Activated naive CD4-positive, alpha-beta T cell treated with Interleukin-2 at 50 U/mL for 16 hours (primary cell): ENCODE results near the gene SNTB2.
A peak's percentile ranks its signal among the peaks of the same experiment; 100 is the strongest.

ENCODE experiments used
- DNase-seq: peaks from one replicate; pipeline ENCODE4 v3.0.0-alpha.2; 2020

Gene SNTB2

DNA sequence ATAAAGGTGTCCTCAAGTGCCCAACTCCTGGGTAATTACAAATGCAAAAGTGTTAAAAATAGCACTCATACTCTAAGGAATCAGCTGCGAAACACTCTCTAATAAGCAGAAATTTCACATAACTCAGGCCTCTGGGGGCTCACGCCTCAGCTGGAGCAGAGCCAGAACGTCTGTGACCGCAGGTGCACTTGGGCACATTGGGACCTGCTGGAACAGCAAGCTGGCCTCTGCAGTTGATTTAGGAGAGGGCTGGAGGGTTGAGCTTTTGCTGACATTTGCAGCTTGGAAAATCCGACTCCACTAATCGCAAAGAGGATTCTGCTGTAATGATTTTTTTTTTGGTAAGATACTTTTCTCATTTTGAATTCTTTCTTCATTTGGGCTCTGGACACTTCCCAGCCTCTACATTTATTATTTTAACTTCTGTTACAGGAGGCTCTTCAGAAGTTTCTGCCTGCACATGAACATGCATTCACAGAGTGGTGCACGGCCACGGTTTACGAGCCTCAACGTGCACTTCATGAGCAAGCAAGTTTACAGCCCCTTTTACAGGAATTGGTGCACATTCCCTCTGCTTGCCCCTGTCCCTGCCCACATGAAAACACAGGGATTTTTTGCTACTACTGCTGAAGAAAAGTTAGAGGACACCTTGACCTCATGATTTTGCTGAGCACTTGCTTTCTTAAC, 4.1 kb upstream of the SNTB2 start:
- no peak for DNase-seq

DNA sequence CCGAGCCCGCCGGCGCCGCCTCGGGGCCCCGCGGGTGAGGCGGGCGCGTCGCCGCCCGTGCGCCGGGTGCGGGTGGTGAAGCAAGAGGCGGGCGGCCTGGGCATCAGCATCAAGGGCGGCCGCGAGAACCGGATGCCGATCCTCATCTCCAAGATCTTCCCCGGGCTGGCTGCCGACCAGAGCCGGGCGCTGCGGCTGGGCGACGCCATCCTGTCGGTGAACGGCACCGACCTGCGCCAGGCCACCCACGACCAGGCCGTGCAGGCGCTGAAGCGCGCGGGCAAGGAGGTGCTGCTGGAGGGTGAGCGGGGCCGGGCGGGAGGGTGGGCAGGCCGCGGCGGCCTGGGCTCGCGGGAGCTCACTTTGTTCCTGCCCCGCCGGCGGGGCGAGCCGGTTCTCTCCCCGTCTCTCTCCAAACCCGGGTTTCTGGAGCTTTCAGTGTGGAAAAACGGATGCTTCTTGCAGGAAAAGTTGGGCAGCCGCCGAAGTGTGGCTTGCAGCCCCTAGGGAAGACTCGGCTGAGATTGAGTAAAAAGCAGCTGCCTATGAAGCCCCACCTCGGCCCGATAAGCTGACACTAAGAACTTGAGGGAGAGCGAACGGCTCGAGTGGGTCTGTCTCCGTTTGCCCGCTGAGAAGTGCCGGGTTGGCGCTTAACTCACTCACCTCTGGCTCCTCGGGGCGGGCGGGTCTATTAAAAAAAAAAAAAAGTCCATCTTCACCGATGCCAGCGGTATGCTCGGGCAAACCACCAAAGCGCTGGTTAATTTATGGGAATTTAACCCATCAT, 677 bp downstream of the SNTB2 start:
- peak; percentile 54 for DNase-seq

DNA sequence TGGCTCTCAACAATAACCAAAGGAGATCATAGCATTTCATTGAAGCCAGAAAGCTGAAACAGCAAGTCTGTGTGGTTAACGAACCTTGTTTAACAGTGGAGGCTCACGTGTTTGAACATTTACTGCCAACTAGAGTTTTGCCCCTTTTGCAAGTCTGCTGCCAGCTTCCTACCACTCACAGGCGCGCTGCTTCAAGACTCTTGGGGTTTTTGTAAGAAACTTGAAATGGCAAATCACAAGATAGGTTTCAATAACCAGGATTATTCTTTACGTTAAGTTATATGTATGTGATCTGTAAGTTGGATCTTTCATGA, 1.2 kb downstream of the SNTB2 start:
- DNase-seq: no peak

DNA sequence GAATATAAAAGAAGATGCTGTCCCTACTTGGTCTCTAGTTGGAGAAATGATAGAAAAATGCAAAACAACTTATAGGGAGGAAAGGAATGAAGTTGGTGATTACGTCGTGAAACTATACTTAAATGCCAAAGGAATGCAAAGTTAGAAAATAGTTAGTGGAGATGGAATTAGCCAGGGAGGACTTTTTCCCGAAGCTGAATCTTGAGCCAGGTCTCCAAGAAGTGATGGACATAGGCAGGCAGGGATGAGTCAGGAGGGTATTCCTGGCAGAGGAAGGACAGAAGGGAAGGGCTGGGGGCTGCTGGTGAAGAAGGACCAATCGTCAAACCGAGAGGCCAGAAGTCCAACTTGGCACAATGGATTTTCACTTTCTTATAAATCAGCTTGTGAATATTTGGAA, 1.8 kb downstream of the SNTB2 start:
- no peak for DNase-seq

DNA sequence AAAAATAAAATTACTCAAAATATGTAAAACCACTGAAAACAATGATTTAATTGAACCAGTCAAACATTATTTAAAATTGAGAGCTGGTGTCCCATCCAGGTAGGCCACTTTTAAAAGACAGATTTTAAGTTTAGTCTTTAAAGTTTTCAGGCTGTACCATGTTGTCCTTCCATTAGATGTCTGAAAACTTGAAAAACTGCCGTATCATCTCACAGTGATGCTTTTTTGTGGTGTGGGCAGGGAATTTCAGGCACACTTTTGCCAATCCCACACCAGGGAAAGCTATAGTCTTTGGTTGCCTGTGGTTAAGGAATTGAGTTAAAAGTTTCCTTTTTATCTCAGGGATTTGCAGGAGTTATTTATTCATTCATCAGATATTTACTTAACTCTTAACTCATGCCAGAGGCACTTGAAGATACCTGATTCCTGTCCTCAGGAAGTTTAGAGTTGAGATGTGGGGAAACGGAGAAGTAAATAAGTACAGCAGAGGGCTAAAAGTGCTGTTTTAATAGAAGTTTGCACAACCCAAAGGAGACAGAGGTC, 3.2 kb downstream of the SNTB2 start:
- DNase-seq: no peak

DNA sequence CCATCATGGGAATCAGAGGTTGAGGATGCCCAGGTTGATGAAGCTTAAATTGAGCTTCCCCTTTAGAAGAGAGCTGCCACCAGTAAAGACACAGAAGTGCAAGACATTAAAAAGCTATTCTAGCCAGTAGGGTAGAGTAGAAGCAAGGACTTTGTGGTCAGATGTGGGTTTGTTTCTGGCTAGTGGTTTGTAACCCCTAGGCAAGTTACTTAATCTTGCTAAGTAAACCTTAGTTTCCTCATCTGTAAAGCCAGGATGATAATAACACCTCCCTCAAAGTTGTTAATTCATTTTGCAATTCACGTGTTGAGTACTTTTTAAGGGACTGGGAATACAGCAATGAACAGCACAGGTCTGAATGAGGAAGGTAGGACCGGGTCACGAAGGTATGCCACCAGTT, 3.6 kb downstream of the SNTB2 start:
- DNase-seq: no peak

DNA sequence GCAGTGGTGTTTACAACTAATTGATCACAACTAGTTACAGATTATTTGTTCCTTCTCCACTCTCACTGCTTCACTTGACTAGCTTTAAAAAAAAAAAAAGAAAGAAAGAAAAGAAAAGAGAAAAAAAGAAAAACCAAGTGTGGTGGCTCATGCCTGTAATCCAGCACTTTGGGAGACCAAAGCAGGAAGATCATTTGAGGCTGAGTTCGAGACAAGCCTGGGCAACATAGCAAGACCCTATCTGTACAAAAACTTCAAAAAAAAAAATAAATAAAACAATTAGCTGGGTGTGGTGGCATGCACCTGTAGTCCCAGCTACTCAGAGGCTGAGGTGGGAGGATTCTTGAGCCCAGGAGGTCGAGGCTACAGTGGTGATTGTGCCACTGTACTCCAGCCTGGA, 4.2 kb downstream of the SNTB2 start:
- DNase-seq: no peak

DNA sequence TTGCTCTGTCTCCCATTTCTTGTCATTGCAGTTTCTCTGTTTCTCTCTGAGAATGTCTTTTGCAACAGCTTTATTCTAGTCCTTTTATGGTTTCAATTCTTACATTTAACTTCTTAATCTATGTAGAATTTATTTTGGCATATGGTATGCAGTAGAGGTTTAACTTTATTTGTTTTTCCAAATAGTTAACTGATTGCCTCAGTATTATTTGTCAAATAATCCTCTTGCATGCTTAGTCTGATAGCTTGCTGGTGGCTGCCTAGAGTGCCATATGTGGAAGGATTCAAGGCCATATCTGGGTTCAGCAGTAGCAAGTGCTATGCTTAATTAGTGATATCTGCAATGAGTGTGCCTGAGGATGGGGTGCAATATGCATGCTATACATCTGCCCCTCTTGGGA, 6.9 kb downstream of the SNTB2 start:
- DNase-seq: no peak

DNA sequence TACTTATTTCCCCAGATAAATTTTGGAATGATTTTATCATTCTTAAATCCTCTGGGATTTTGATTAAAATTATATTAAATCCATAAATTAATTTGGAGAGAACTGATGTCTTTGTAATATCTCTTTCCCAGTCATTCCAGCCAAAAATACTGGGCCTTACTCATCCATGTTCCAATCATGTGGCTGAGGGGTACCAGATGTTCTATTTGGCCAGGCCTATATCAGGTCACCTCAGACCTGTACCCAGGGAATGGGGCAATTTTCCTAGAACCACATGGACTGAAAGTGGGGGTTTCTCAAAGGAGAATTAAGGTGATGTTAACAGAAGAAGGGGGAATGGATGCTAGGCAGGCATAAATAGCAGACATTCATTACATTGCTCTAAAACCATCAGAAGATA, 7.5 kb downstream of the SNTB2 start:
- no peak for DNase-seq

DNA sequence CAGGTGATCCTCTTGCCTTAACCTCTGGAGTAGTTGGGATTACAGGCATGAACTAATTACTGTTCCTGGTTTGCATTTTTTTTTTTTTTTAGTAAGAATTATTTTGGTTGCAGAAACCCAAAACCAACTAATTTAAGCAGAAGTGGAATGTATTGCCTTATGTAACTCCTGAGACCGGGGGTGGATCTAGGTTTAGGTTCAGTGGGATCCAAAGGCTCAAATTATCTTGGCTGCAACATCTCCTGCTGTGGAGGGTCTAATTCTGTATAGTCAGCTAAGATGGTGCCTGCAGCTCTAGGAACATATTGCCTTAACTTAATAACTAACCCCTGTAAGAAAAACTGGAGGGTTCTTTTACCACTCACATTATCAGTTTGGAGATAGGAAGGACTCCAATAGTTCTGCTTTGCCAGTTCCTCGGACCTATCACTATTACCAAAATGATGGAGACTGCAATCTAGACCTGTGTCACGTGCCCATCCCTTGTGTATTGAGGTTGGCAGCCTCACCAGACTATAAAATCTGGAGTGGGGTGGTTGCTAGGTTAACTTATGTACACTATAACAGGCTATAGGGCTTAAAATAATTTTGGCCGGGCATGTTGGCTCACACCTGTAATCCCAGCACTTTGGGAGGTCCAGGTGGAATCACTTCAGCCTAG, 8.5 kb downstream of the SNTB2 start:
- DNase-seq: no peak

DNA sequence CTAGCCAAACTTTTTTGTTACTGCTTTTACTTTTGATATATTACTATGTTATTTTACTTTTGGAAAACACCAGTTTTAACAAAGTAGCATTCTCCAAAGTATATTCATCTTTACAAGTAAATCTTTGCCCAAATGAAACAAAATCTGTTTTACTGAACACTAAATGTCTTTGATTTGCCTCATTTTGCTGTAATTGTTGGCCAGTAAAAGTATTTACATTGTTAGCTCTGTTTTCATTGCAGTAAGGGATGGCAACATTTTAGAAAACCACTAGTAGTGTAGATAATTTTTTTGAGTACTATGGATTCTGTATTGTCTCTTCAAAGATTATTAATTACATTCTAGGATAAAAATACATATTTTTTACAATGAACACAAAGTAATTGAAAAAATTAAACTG, 10.6 kb downstream of the SNTB2 start:
- DNase-seq: no peak

DNA sequence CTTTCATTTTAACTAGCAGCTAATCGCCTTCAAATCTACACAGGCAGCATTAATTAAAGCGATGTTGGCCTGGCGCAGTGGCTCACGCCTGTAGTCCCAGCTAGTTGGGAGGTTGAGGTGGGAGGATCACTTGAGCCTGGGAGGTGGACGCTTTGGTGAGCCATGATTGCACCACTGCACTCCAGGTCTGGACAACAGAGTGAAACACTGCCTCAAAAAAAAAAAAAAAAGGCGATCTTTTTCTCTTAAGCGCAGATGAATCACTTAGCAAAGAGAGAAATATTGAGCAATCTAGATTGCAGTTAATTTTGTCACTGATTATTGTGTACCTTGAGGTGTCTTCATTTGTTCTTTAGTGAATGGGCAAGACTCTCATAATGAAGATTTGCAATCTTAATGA, 12.4 kb downstream of the SNTB2 start:
- DNase-seq: no peak

DNA sequence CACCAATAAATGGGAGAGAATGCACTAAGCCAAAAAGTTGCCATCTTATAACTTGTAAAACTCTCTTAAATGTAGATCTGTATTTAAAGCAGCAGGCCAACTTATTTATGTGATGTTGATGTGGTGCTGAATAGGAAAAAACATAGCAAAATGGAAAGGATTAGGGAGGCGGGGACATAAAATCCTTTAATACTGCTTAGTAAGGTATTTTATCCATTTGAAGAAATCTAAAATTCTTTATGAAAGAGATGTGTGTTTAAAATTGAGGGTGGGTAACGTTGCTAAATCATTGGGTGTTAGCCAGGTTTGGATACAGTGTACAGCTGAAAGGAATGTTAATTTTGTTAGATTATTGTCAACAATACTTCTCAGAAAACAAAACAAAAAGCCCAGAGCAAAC, 14.3 kb downstream of the SNTB2 start:
- no peak for DNase-seq

DNA sequence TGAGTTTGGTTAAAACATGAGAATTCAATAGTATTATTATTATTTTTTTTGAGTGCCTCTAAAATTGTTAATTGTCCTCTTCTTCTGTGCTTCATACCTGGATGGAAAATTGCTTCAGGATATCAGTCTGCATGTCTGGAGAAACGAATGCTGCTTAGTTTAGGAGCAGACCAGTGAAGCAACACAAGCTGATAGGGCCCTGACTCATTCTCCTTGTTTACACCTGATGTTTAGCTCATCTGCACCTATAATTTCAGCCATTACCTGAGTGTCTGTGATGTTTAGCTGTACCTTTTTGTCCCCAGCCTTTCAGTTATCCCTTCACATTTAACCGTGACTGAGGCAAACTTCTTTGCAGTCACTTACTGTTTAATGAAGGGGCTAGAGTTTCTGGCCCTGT, 14.8 kb downstream of the SNTB2 start:
- DNase-seq: no peak

DNA sequence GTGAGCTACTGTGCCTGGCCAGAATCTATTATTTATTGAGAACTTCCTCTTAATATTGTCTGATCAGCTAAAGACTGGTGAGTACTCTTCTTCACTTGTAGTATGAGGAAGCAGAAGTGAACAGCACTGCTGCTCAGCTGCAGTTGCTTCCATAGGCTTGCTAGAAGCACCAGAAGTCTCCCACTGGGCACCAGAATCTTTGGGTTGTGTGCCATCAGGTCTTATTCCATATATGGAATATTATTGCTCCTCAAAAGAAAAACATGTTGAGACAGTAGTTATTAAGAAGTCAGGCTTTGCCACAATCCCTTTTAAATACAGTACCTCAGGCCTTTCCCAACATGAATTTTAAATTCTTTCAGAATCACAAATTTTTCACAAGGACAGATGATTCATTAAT, 17.2 kb downstream of the SNTB2 start:
- no peak for DNase-seq

DNA sequence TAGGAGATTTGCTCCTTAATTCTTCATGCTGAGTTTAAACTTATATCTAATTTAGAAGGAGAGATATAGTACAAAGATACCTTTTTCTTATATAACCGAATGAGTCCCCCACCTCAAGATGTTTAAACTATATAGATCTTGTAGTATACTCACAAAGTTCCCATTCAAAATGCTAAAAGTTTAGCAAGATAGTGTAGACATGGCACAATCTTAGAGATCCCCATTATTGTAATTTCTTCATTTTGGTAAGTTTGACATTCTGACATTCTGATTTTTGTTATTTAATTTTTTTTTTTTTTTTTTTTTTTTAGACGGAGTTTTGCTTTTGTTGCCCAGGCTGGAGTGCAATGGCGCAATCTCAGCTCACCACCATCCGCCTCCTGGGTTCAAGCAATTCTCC, 22.8 kb downstream of the SNTB2 start:
- DNase-seq: no peak

DNA sequence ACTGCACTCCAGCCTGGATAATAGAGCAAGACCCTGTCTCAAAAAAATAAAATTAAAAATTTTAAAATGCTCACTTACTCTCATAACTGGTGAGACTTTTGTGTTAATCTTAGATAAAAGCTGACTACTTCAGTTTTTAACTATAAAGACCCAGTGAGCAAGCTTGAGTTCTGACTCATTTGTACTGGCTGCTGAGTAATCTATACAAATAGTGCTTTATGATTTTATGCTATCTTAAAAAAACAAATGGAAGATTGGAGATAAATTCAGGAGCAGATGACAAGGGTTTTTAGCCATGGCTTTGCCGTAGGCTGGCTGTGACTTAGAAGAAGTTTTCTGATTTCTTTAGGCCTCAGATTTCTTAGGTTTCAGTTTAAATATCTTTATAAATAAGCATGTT, 30.5 kb downstream of the SNTB2 start:
- DNase-seq: no peak

DNA sequence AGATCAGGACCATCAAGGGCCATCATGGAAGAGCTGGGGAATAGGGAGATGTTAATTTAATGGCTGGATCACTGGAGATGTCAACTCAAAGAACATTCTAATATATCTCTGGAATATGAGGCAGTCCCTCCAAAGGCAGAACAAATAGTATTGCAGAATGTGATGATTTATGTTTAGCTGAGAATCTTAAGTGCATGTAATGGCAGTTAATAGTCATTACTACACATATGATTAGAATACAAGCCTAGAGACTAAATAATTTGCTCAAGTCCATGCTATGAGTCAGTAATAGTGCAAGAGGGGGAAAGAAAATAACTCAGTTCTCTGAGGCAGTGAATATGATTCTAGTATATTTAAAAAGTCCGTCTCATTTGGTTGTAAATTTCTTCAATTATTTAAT, 32.3 kb downstream of the SNTB2 start:
- no peak for DNase-seq

DNA sequence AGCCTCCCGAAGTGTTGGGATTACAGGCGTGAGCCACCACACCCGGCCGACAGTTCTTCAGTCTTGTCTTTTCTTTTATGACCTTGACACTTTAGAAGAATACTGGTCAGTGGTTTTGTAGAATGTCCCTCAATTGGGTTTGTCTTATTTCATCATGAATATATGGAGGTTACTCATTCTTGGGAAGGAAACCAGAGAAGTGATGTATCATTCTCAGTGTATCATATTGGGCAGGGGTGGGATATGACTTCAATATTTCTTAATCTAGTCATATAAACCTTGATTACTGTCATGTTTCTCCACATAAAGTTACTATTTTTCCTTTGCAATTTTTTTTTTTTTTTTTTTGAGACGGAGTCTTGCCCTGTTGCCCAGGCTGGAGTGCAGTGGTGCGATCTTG, 36.9 kb downstream of the SNTB2 start:
- DNase-seq: no peak

DNA sequence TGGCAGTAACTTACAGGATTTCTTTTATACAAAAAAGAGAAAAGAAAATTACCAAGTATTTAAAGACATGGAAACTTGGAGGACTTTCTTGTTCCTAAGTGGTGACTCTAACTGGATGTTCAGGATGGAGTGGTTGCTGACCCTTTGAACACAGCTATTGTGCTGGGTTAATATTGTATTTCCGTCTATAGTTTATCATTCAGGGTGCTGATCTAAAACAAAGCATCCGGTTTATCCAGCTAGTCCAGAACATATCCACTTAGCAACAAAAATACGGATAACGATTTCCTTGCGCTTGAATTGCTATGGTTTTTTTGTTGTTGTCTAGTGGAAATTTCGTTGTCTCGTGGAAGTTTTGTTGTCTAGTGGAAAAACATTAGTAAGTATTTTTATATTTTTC, 38.2 kb downstream of the SNTB2 start:
- DNase-seq: no peak

DNA sequence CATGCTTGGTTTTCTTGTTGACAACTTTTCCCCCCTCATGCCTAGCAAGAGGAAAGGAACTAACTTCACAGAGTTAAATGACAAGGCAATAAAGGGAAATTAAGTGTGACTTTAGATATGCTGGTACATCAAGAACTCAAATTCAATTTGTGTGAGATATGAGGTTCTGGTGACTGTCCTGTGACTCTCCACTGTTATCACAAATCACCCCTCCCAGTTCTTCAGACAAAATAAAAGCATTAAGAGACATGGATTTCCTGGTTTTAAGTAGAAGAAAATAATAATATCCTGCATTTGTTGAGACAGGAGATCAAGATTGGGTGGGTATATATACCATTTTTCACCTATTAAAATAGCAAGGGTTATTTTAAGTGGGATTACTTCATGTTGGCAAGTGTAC, 46.2 kb downstream of the SNTB2 start:
- no peak for DNase-seq

DNA sequence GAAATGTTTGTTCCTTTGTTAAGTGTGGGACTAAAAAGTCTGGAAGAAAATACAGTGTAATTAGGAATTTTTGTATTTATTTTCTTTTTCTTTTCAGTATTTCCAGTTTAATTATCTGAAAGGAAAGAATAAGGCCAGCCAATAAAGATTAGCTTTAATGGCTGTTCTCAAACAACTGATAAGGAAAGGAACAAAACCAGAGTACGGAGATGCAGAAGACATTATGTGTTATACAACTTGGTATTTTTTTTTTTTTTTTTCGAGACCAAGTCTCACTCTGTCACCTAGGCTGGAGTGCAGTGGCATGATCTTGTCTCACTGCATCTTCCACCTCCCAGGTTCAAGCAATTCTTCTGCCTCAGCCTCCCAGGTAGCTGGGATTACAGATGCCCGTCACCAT, 47.5 kb downstream of the SNTB2 start:
- no peak for DNase-seq

DNA sequence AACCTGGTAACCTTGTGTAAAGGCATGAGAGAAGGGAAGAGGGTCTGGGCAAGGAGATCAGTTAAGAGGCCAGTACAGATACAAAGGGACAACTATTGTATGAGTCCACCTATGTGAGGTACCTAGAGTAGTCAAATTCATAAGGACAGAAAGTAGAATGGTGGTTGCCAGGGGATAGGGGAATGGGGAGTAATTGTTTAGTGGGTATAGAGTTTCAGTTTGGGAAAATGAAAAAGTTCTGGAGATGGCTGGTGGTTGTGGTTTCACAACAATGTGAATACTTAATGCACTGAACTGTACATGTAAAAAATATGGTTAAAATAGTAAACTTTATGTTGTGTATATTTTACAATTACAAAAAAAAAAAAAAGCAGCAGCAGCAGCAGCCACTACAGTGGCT, 49.4 kb downstream of the SNTB2 start:
- DNase-seq: no peak

DNA sequence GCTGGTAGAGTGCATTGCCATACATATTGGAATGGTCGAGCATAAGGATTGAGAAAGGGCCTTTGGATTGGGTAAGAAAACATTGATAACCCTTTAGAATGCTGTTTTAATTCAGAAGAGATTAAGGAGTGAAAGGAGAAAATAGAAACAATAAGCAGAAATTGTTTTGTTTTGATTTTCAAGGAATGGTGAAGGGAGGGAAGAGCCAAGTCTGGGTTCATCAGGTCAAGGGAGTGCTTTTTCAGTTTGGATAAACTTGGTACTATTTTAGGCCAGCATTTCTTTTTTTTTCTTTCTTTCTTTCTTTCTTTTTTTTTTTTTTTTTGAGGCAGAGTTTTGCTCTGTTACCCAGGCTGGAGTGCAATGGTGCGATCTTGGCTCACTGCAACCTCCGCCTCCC, 50.3 kb downstream of the SNTB2 start:
- DNase-seq: no peak
